B cell (primary cell): ENCODE results near the gene GJA1.

ENCODE experiments used
- EZH2 ChIP-seq: IDR thresholded peaks from 2 replicates; pipeline ENCODE4 v1.6.1; 2012; ENCODE audit warnings: borderline replicate concordance, low read depth, mild to moderate bottlenecking, moderate library complexity, low read length; ENCODE audit not compliant: insufficient read depth, poor library complexity, severe bottlenecking
- TF ChIP-seq, protein P1 (sequence below): fragments of 200-600 bp; IDR thresholded peaks from one replicate; pipeline ENCODE4 v1.8.0; 2022; ENCODE audit warnings: antibody characterized with exemption, mild to moderate bottlenecking

DNA sequence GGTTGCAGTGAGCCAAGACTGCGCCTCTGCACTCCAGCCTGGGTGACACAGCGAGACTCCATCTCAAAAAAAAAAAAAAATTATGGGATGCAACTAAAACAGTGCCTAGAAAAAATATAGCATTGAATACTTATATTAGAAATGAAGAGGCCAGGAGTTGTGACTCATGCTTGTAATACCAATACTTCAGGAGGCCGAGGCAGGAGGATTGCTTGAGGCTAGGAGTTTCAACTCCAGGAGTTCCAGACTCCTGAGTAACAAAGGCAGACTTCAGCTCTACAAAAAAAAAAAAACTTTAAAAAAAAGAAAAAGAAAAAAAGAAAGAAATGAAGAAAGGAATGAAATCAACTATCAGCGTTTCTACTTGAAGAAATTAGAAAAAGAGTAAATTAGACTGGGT is 17.1 kb upstream of the GJA1 start:
- TF ChIP-seq, protein P1, sequence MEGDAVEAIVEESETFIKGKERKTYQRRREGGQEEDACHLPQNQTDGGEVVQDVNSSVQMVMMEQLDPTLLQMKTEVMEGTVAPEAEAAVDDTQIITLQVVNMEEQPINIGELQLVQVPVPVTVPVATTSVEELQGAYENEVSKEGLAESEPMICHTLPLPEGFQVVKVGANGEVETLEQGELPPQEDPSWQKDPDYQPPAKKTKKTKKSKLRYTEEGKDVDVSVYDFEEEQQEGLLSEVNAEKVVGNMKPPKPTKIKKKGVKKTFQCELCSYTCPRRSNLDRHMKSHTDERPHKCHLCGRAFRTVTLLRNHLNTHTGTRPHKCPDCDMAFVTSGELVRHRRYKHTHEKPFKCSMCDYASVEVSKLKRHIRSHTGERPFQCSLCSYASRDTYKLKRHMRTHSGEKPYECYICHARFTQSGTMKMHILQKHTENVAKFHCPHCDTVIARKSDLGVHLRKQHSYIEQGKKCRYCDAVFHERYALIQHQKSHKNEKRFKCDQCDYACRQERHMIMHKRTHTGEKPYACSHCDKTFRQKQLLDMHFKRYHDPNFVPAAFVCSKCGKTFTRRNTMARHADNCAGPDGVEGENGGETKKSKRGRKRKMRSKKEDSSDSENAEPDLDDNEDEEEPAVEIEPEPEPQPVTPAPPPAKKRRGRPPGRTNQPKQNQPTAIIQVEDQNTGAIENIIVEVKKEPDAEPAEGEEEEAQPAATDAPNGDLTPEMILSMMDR = no peak
- no peak for TF ChIP-seq EZH2
